ENCODE data around the gene PDE4A.
"Not testable (repeated sequence)": the region's sequence is repeated elsewhere in the genome, so short reads cannot be mapped to it uniquely, and the experiment has no call there.

PDE4A gene

DNA sequence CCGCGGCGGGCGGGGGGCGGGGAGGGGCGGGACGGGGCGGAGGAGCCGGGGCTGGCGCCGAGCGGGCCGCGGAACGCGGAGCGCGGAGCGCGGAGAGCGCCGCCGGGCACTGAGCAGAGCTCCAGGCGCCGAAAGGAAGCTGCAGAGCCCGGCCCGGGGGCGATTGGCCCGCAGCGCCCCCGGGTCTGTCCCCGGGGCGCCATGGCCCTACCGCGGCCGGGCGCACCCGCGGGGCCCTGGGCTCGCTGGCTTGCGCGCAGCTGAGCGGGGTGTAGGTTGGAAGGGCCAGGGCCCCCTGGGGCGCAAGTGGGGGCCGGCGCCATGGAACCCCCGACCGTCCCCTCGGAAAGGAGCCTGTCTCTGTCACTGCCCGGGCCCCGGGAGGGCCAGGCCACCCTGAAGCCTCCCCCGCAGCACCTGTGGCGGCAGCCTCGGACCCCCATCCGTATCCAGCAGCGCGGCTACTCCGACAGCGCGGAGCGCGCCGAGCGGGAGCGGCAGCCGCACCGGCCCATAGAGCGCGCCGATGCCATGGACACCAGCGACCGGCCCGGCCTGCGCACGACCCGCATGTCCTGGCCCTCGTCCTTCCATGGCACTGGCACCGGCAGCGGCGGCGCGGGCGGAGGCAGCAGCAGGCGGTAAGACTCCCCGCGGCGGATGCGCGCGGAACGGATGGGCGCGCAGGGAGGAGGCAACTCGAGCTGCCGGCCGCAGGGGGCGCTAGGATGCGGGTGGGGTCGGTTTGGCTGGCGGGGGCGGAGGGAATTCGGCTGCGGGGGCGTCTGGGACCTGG, at the start of gene PDE4A:
Gene PDE4A, plus strand, starts transcription at position 95 of the 796 bp plus-strand sequence. Its CDS starts 227 bp downstream, at position 322.
- no peak for TF ChIP-seq JUND (IDR thresholded peaks at IDR 0.05; ENCODE audit: low read depth)
- in situ Hi-C loops (cut with HindIII; ENCODE audit: low pct_unique_long_range_greater_than_20kb, low sequenced_read_pairs), result no loop called here
- DNase-seq (ENCODE audit: low read depth in 1 of 2, low spot score in 1 of 2), result peak in 1 of 2 experiments; percentile 42

DNA sequence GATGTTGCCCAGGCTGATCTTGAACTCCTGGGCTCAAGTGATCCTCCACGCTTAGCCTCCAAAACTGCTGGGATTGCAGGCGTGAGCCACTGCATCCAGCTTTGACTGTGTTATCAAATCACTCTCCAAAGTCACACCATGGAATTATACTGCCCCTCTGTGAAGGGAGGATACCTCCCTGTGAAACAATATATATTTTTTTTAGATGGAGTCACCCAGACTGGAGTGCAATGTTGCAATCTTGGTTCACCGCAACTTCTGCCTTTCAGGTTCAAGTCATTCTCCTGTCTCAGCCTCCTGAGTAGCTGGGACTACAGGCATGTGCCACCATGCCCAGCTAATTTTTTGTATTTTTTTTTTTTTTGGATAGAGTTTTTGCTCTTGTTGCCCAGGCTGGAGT, 47.6 kb upstream of the PDE4A start:
- no peak for DNase-seq (ENCODE audit: low read depth in 1 of 2, low spot score in 1 of 2)
- no peak for TF ChIP-seq JUND (IDR thresholded peaks at IDR 0.05; ENCODE audit: low read depth)
- in situ Hi-C loops (cut with HindIII; ENCODE audit: low pct_unique_long_range_greater_than_20kb, low sequenced_read_pairs), result no loop called here

DNA sequence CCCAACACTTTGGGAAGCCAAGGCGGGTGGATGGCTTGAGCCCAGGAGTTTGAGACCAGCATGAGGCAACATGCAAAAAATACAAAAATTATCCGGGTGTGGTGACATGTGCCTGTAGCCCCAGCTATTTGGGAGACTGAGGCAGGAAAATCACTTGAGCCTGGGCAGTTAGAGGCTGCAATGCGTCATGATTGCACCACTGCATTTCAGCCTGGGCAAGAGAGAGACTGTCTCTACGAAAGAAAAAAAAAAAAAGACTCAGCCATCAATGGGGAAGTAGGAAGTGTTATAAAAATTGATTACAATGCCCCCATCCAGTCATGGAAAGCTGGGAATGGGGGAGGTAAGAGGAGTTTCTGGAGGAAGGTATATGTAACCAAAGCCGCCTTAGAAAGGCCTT, 45.4 kb upstream of the PDE4A start:
- TF ChIP-seq JUND (IDR thresholded peaks at IDR 0.05; ENCODE audit: low read depth), result no peak
- no peak for DNase-seq (ENCODE audit: low read depth in 1 of 2, low spot score in 1 of 2)
- in situ Hi-C loops (cut with HindIII; ENCODE audit: low pct_unique_long_range_greater_than_20kb, low sequenced_read_pairs), result no loop called here

DNA sequence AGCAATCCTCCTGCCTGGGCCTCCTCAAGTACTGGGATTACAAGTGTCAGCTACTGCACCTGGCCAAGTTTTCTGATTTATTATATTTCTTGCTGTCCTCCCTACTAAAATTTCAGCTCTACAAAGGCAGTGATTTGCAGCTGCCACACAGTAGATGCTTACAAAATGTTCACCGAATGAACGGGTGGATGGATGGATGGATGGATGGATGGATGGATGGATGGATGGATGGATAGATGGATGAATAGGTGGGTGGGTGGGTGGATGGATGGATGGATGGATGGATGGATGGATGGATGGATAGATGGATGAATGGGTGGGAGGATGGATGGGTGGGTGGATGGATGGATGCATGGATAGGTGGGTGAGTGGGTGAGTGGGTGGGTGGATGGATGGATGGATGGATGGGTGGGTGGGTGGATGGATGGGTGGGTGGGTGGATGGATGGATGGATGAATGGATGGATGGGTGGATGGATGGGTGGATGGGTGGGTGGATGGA, 43.1 kb upstream of the PDE4A start:
- in situ Hi-C loops (cut with HindIII; ENCODE audit: low pct_unique_long_range_greater_than_20kb, low sequenced_read_pairs); DNase-seq (ENCODE audit: low read depth in 1 of 2, low spot score in 1 of 2): not testable (repeated sequence)

DNA sequence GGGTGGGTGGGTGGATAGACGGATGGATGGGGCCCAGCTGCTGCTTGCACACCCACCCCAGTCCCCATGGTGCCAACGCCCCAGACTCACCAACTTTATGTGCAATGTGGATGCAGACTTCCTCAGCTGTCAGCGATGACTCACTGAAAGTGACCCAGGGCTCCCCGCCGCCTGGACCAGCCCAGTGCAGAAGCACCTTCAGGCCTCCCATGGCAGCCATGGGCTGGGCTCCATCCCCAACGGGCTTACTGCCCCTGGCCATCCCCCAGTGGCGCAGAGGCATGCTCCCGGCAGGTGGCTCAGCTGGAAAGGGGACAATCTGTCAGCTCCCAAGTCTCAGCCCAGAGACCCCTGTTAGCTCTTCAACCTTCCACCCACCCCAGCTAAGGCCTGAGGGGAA, 42.2 kb upstream of the PDE4A start:
- no peak for DNase-seq (ENCODE audit: low read depth in 1 of 2, low spot score in 1 of 2)
- in situ Hi-C loops (cut with HindIII; ENCODE audit: low pct_unique_long_range_greater_than_20kb, low sequenced_read_pairs), result no loop called here
- TF ChIP-seq JUND (IDR thresholded peaks at IDR 0.05; ENCODE audit: low read depth), result no peak

DNA sequence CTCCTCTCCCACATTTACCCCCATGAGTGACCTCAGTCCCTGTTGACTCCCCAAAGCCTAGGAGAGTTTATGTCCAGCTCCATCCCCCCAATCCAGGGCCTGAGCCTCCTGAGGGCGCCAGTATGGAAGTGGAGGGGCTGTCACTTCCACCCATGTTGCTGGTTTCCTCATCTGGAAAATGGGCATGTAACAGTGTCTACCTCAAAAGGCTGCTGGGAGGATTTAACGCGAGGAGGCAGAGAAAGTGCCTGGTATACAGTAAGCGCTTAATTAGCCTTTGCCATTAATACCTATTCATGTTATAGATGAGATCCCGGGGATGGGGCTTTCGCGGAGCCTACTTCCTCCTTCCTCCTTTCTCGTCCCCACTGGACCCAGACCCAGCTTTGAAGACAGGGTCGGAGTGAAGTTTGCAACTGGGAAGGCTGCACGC, 40.4 kb upstream of the PDE4A start:
- DNase-seq (ENCODE audit: low read depth in 1 of 2, low spot score in 1 of 2), result no peak
- no peak for TF ChIP-seq JUND (IDR thresholded peaks at IDR 0.05; ENCODE audit: low read depth)
- in situ Hi-C loops (cut with HindIII; ENCODE audit: low pct_unique_long_range_greater_than_20kb, low sequenced_read_pairs), result no loop called here

DNA sequence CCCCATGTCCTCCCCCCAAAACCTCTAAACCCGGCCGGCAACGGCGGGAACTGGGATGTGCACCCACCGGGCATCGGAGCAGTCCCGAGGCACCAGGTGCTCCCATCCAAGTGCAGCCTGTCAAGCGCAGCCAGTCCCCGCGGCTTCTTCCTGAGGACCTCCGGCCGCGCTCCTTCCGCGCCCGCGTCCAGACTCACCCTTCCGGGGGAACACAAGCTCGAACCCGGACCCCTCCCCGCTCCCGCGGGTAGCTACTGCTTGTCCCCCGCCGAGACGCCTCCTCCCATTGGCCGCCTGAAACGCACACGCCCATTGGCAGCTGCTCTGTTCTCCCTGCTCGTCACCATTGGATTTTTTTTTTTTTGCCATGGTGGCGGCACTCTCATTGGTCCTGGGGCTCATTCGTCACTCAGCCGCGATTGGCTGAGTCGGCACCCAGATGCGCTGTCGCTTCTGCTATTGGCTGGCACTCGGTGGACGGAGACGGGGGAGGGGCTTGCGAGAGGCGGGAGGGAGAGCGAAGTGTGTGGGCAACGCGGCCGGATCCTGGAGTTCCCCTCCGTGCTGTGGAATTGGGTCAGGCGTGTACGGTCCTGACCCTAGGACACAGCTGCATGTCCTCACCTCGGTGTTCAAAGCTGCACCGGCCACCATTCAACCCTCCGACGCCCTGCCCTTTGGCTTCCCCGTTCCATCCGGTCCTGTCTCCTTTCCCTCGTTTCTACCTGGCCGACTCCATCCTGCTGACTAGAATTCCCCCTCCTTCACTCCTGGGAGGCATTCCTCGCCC, 39.8 kb upstream of the PDE4A start, which contains the start of gene TYK2:
Gene TYK2, minus strand, starts transcription at position 260 of the 790 bp plus-strand sequence. CDS start 2,166 bp downstream, outside the sequence.
- DNase-seq (ENCODE audit: low read depth in 1 of 2, low spot score in 1 of 2), result peak; percentile 97 to 99
- in situ Hi-C loops (cut with HindIII; ENCODE audit: low pct_unique_long_range_greater_than_20kb, low sequenced_read_pairs), result no loop called here
- no peak for TF ChIP-seq JUND (IDR thresholded peaks at IDR 0.05; ENCODE audit: low read depth)

DNA sequence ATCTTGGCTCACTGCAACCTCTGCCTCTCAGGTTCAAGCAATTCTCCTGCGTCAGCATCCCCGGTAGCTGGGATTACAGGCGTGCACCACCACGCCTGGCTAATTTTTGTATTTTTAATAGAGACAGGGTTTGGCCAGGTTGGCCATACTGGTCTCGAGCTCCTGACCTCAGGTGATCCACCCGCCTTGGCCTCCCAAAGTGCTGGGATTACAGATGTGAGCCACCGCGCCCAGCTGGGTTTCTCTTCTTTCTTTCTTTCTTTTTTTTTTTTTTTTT, 37.2 kb upstream of the PDE4A start:
- DNase-seq (ENCODE audit: low read depth in 1 of 2, low spot score in 1 of 2); in situ Hi-C loops (cut with HindIII; ENCODE audit: low pct_unique_long_range_greater_than_20kb, low sequenced_read_pairs): not testable (repeated sequence)

DNA sequence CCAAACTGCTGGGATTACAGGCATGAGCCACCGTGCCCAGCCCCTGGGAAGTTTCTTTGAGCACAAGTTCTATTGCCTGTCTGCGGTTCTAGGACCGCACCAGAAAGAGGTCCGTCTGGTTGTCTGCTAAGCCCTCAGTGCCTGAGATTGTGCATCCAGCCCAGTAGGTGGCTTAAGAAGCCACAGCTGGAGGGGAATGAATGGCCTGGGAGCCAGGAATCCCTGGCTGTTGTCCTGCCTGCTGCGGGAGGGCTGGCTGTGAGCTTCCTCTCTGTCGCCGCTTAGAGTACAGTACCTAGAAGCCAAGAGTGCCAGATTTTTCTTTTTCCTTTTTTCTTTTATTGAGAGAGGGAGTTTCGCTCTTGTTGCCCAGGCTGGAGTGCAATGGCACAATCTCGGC, 35.8 kb upstream of the PDE4A start:
- in situ Hi-C loops (cut with HindIII; ENCODE audit: low pct_unique_long_range_greater_than_20kb, low sequenced_read_pairs), result no loop called here
- no peak for DNase-seq (ENCODE audit: low read depth in 1 of 2, low spot score in 1 of 2)
- no peak for TF ChIP-seq JUND (IDR thresholded peaks at IDR 0.05; ENCODE audit: low read depth)

DNA sequence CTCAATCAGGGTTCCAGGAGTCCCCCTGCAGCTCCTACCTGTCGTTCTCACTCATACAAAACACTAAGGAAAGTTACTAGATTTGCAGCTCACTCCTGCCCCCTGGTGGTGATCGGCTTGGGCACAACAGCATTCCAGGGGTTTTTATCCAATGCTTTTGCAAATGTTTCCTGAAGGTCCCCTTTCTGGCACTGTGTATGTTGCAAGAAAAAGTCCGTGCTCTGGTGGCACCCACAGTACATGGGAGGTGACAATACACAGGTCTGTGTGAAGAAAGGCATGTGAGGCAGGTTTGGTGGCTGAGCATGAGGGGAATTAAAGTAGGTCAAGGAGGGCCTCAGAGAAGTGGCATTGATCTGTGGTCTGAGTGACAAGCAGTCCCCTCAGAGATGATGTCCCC, 31.4 kb upstream of the PDE4A start:
- in situ Hi-C loops (cut with HindIII; ENCODE audit: low pct_unique_long_range_greater_than_20kb, low sequenced_read_pairs), result no loop called here
- DNase-seq (ENCODE audit: low read depth in 1 of 2, low spot score in 1 of 2), result peak; percentile 47 to 82
- TF ChIP-seq JUND (IDR thresholded peaks at IDR 0.05; ENCODE audit: low read depth), result no peak

DNA sequence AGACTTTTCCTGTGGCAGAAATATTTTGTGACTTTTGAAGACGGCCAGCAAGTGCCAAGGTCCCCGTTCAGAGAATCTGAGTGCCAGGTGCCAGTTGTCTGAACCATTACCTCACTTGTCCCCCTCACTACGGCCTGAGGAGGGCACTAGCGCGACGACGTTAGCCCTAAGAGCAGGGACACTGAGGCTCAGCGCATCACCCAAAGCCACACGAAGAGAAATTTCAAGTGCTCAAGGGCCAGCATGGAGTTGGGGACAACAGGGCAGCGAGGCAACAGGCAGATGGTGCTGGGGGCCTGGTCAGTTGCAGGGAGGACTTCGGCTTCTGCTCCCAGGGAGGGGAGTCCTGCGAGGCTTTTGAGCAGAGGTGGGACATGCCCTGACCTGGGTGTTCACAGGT, 30.5 kb upstream of the PDE4A start:
- no peak for TF ChIP-seq JUND (IDR thresholded peaks at IDR 0.05; ENCODE audit: low read depth)
- in situ Hi-C loops (cut with HindIII; ENCODE audit: low pct_unique_long_range_greater_than_20kb, low sequenced_read_pairs), result no loop called here
- DNase-seq (ENCODE audit: low read depth in 1 of 2, low spot score in 1 of 2), result peak in 1 of 2 experiments; percentile 24

DNA sequence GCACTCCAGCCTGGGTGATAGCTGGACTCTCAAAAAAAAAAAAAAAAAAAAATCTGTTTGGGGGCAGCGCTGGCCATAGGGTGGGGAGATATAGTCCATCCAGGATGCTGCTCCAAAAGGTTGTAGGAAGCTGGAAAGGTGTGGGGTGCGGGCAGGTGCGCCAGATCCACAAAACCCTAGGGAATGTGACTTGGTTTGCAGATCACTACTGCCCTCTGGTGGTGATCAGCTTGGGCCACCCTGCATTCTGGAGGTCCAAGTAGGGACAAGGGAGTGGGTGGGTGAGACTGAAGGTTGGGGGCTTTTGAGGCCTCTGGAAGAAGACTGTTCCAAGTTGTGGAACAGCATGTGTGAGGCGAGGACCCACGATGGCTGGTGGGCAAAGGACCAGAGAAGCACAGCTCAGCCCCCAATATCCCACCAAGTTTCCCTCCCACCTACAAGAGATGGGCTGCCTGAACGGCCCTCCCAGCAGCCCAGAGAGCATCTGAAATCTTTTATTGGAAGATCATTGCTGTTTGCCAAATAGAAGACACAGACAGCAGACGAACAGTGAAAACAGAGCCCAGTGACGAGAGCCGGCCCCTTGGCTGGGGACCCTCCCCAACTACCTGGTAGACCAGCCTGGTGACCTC, 29.6 kb upstream of the PDE4A start:
- no peak for TF ChIP-seq JUND (IDR thresholded peaks at IDR 0.05; ENCODE audit: low read depth)
- in situ Hi-C loops (cut with HindIII; ENCODE audit: low pct_unique_long_range_greater_than_20kb, low sequenced_read_pairs), result no loop called here
- peak; percentile 51 to 77 for DNase-seq (ENCODE audit: low read depth in 1 of 2, low spot score in 1 of 2)

DNA sequence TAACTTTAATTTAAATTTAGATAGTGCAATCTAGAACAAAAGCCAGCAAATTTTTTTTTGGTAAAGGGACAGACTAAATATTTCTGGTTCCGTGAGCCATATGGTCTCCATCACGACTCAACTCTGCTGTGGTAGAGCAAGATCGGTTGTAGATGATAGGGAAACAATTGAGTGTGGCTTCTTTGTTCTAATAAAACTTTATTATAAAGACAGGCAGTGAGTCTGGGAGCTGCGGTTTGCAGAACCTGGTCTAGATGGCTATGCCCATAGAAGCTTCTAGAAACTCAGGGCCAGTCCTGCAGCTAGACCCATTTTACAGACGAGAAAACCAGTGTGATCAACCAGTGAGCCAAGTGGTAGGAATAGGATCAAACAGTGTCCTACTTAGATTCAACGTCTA, 28.2 kb upstream of the PDE4A start:
- TF ChIP-seq JUND (IDR thresholded peaks at IDR 0.05; ENCODE audit: low read depth), result no peak
- no peak for DNase-seq (ENCODE audit: low read depth in 1 of 2, low spot score in 1 of 2)
- in situ Hi-C loops (cut with HindIII; ENCODE audit: low pct_unique_long_range_greater_than_20kb, low sequenced_read_pairs), result no loop called here
